Measurements from ENCODE around the gene MACROD2.

DNA sequence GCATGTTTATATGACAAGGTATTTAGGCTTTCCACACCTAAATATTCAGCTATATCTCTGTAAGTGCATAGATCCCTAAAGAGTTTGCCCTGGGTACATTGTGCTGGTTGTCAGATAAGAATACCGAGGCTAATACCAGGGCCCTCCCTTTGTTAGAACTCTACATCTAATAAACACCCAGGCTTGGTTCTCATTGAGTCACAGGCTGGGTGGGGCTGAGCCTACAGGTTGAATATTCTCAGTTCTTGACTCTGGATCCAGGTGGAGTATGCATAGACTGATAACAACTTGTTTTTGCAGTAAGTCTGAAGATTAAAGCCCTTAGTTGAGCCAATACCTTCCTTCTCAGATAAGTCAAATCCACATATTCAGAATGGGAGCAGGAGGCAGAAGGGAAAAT lies 654.3 kb downstream of the MACROD2 start:
- TF ChIP-seq CTCF (IDR thresholded peaks at IDR 0.05) (no peak), POLR2A (IDR thresholded peaks at IDR 0.05) (no peak)
